SK-N-SH treated with all-trans-retinoic acid at 6 μM for 48 hours (cell line): ENCODE measurements around the gene NSD1.

ENCODE experiments used
- ATAC-seq: fragments of 200-7000 bp; cut with Tn5 transposase; 3 replicates; pipeline ENCODE4 v1.9.1; 2020; ENCODE audit warnings: mild to moderate bottlenecking, moderate library complexity
- BACH2 ChIP-seq: fragments of 250-450 bp; sonication (Bioruptor Pico); IDR thresholded peaks from 2 replicates; pipeline ENCODE4 v1.9.0; 2021; ENCODE audit warnings: mild to moderate bottlenecking, borderline replicate concordance
- GLIS3 ChIP-seq: fragments of 250-450 bp; sonication (Bioruptor Pico); IDR thresholded peaks from 2 replicates; pipeline ENCODE4 v1.5.0; 2020; ENCODE audit warnings: mild to moderate bottlenecking, moderate library complexity
- OSR1 ChIP-seq: fragments of 250-450 bp; sonication (Bioruptor Pico); IDR thresholded peaks from 2 replicates; pipeline ENCODE4 v1.8.0; 2022; ENCODE audit warnings: moderate library complexity, mild to moderate bottlenecking, inconsistent platforms
- PATZ1 ChIP-seq: fragments of 250-450 bp; sonication (Bioruptor Pico); IDR thresholded peaks from 2 replicates; pipeline ENCODE4 v1.8.0; 2020; ENCODE audit warnings: mild to moderate bottlenecking, moderate library complexity, borderline replicate concordance
- POU6F1 ChIP-seq: fragments of 250-450 bp; sonication (Bioruptor Pico); IDR thresholded peaks from 2 replicates; pipeline ENCODE4 v1.8.0; 2021; ENCODE audit warnings: low read depth, mild to moderate bottlenecking, moderate library complexity, borderline replicate concordance
- PPARA ChIP-seq: fragments of 250-450 bp; sonication (Bioruptor Pico); IDR thresholded peaks from 2 replicates; pipeline ENCODE4 v1.5.0; 2020; ENCODE audit warnings: mild to moderate bottlenecking, borderline replicate concordance
- RARB ChIP-seq: fragments of 250-450 bp; sonication (Bioruptor Pico); IDR thresholded peaks from 2 replicates; pipeline ENCODE4 v1.8.0; 2021; ENCODE audit warnings: mild to moderate bottlenecking, moderate library complexity
- SNAI2 ChIP-seq: fragments of 250-450 bp; sonication (Bioruptor Pico); IDR thresholded peaks from 2 replicates; pipeline ENCODE4 v1.5.0; 2020; ENCODE audit warnings: mild to moderate bottlenecking, moderate library complexity
- TCF4 ChIP-seq: fragments of 250-450 bp; sonication (Bioruptor Pico); IDR thresholded peaks from 2 replicates; pipeline ENCODE4 v1.8.0; 2021; ENCODE audit warnings: mild to moderate bottlenecking, moderate library complexity, borderline replicate concordance
- TOX ChIP-seq: fragments of 250-450 bp; sonication (Bioruptor Pico); IDR thresholded peaks from 2 replicates; pipeline ENCODE4 v1.8.0; 2021; ENCODE audit warnings: mild to moderate bottlenecking, moderate library complexity, borderline replicate concordance
- ZC3H10 ChIP-seq: fragments of 250-450 bp; sonication (Bioruptor Pico); IDR thresholded peaks from 2 replicates; pipeline ENCODE4 v1.5.1; 2021; ENCODE audit warnings: mild to moderate bottlenecking, moderate library complexity
- ZFP3 ChIP-seq: fragments of 250-450 bp; sonication (Bioruptor Pico); IDR thresholded peaks from 2 replicates; pipeline ENCODE4 v1.5.0; 2020; ENCODE audit warnings: mild to moderate bottlenecking, moderate library complexity
- ZNF565 ChIP-seq: fragments of 450-650 bp; formaldehyde crosslinking; conservative IDR thresholded peaks from 2 replicates; pipeline ENCODE4 v1.5.0; 2020; ENCODE audit warnings: low read depth, mild to moderate bottlenecking, moderate library complexity
- ZNF70 ChIP-seq: fragments of 450-650 bp; formaldehyde crosslinking; IDR thresholded peaks from 2 replicates; pipeline ENCODE4 v1.5.0; 2020; ENCODE audit warnings: mild to moderate bottlenecking, moderate library complexity
- ZNF8 ChIP-seq: fragments of 450-650 bp; formaldehyde crosslinking; IDR thresholded peaks from 2 replicates; pipeline ENCODE4 v1.5.0; 2020; ENCODE audit warnings: mild to moderate bottlenecking, moderate library complexity
- TF ChIP-seq, protein P1 (sequence below): fragments of 250-450 bp; sonication (Bioruptor Pico); IDR thresholded peaks from 2 replicates; pipeline ENCODE4 v1.5.0; 2020; ENCODE audit warnings: mild to moderate bottlenecking, moderate library complexity
- TF ChIP-seq, protein P2 (sequence below): fragments of 250-450 bp; sonication (Bioruptor Pico); IDR thresholded peaks from 2 replicates; pipeline ENCODE4 v1.5.1; 2021; ENCODE audit warnings: mild to moderate bottlenecking, moderate library complexity

NSD1 gene

DNA sequence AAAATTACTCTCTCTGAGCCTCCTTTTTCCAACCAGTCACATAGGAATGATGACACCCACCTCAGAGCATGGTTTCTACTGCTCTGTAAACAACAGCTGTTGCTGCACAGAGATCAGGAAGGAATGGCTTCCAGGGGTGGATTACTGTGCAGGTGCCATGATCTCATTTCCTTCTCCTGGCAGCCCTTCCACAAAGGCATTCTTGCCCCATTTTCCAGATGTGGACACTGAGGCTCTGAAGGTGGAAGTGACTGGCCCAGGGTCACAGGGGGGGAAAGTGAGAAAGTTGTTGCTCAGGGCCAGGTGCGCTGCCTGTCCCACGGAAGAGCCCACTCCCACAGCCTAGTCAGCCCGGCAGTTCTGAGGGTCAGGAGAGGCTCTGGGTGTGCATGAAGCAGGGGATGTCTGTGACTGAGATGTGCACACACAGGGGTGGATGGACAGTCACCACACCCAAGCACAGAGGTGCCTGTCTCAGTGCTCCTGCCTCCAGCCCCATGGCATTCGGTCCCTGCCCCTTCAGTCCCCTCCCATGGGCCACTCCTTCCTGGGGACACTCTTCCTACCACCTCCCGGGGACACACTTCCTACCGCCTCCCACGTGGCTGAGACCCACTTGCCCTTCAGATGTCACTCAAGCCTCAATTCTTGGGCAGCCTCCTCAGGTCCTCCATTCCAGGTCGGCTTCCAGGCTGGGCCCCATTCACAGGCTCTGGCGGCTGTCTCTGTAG is 29.9 kb upstream of the NSD1 start:
- ATAC-seq = no peak
- no peak for TF ChIP-seq TOX
- no peak for TF ChIP-seq SNAI2 (CRISPR knock-in tag)
- TF ChIP-seq PATZ1 (CRISPR knock-in tag) = no peak
- TF ChIP-seq TCF4 (CRISPR knock-in tag) = no peak
- no peak for TF ChIP-seq ZNF70
- TF ChIP-seq, protein P1, sequence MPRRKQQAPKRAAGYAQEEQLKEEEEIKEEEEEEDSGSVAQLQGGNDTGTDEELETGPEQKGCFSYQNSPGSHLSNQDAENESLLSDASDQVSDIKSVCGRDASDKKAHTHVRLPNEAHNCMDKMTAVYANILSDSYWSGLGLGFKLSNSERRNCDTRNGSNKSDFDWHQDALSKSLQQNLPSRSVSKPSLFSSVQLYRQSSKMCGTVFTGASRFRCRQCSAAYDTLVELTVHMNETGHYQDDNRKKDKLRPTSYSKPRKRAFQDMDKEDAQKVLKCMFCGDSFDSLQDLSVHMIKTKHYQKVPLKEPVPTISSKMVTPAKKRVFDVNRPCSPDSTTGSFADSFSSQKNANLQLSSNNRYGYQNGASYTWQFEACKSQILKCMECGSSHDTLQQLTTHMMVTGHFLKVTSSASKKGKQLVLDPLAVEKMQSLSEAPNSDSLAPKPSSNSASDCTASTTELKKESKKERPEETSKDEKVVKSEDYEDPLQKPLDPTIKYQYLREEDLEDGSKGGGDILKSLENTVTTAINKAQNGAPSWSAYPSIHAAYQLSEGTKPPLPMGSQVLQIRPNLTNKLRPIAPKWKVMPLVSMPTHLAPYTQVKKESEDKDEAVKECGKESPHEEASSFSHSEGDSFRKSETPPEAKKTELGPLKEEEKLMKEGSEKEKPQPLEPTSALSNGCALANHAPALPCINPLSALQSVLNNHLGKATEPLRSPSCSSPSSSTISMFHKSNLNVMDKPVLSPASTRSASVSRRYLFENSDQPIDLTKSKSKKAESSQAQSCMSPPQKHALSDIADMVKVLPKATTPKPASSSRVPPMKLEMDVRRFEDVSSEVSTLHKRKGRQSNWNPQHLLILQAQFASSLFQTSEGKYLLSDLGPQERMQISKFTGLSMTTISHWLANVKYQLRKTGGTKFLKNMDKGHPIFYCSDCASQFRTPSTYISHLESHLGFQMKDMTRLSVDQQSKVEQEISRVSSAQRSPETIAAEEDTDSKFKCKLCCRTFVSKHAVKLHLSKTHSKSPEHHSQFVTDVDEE (CRISPR knock-in tag) = no peak
- no peak for TF ChIP-seq ZNF8
- TF ChIP-seq, protein P2, sequence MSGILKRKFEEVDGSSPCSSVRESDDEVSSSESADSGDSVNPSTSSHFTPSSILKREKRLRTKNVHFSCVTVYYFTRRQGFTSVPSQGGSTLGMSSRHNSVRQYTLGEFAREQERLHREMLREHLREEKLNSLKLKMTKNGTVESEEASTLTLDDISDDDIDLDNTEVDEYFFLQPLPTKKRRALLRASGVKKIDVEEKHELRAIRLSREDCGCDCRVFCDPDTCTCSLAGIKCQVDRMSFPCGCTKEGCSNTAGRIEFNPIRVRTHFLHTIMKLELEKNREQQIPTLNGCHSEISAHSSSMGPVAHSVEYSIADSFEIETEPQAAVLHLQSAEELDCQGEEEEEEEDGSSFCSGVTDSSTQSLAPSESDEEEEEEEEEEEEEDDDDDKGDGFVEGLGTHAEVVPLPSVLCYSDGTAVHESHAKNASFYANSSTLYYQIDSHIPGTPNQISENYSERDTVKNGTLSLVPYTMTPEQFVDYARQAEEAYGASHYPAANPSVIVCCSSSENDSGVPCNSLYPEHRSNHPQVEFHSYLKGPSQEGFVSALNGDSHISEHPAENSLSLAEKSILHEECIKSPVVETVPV (CRISPR knock-in tag) = no peak
- no peak for TF ChIP-seq ZNF565 (CRISPR knock-in tag)
- no peak for TF ChIP-seq ZFP3 (CRISPR knock-in tag)
- TF ChIP-seq OSR1 (CRISPR knock-in tag) = no peak
- TF ChIP-seq BACH2 (CRISPR knock-in tag) = no peak
- TF ChIP-seq ZC3H10 (CRISPR knock-in tag) = no peak

DNA sequence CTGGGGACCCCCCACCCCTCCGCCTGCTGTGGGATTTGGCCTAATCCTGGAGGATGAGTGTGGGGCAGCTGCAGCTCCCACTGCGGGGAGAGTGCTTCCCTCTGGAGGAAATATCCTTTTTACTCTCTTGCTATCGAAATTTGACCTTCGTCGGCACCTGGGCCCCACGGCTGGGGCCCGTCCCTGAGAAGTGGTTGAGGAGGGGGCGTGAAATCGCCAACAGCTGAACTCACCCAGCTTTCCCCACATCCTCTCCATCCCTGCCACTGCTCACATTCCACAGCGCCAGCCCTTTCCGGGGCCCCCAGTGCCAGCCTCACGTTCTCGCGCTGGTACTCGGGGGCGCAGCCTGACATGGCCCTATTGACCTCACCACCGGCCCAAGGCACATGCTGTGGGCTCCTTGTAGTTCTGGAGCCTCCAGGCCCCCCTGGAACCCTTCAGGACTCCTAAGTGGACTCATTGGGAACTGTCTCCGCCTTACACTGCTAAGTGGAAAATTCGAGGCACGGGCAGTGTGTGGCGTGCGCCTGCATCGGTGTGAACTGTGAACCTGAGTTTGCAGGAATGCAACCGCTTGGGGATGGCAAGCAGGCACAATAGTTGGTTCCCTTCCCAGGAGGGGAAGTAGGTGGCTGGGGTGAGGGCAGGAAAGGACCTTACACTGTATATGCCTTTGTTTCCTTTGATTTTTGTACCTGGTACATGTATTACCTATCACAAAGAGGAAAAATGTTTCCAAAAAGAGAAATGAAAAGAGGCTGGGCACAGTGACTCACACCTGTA is 27.7 kb upstream of the NSD1 start:
- ATAC-seq = no peak
- TF ChIP-seq RARB (CRISPR knock-in tag) (no peak), POU6F1 (CRISPR knock-in tag) (no peak), PPARA (no peak), ZNF565 (CRISPR knock-in tag) (no peak)

DNA sequence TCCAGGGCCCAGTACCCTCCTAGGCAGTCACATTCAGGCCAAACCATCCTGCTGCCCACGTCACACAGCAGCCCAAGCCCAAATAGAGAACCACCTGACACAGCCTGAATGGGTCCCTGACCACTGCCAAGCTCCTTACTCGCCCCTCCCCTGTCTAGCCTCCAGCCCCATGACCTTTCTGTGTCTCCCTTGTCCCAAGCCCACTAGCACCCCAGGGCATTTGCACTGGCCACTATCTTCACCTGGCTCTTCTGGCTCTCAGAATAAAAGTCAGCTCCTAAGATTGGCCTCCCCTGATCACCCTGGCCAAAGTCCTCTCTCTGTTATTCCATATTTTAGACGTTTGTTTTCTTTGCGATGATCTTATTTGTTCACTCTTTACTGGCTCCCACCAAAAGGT is 26.4 kb upstream of the NSD1 start:
- TF ChIP-seq BACH2 (CRISPR knock-in tag) (no peak), ZC3H10 (CRISPR knock-in tag) (no peak), GLIS3 (CRISPR knock-in tag) (no peak), PPARA (no peak)
- TF ChIP-seq, protein P1 (CRISPR knock-in tag) = no peak
- TF ChIP-seq, all 23 proteins: peak for 0
- ATAC-seq = no peak
